GM21717 (cell line): ENCODE data around the gene CLDND1.
"Not testable (repeated sequence)": the region's sequence is repeated elsewhere in the genome, so short reads cannot be mapped to it uniquely, and the experiment has no call there.

Experiments
- ATAC-seq: cut with Tn5 transposase; IDR thresholded peaks from one replicate; pipeline ENCODE4 v1.9.1; 2021; ENCODE audit warnings: mild to moderate bottlenecking, moderate library complexity; ENCODE audit not compliant: unreplicated experiment

The CLDND1 gene

DNA sequence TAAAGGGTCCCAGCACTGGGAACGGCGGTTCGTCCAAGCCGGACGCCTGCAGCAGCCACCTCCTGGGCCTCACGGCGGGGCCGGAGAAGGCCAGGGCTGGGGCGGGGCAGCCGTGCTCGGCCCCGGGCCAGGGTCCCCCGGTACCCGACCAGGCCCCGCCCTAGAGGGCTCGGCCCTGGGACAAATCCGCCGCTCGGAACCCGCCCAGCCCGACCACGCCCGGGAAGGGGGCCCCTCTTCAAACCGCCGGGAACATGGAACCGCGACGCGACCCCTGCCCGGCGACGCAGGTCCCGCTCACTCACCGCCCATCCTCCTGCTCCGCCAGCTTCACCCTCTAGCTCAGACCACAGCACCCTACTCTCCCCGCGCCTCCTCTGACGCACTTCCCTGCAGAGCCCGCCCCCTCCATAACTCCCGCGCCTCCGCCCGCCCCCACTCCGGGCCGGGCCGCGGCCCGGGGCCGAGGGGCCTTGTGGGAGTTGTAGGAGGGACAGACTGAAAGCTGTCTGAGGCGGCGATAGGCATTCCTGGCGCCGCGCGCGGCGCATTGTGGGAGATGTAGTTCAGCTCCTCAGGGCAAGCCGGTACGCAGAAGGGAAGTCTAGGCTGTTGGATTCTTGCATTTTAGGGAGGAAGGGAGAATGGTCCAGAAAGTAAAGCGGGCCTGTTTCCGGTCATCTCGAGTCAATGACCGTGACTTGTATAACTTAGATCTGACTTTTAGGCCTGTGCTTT, at the start of gene CLDND1:
CLDND1 (minus strand) TSS at position 359 of the 738 bp plus-strand sequence. CDS start 1,478 bp downstream, outside the sequence.
- peak; percentile 89 for ATAC-seq

- no peak for ATAC-seq
Measured at GRCh38 chr3:98568402-98568801, 45.7 kb upstream of the CLDND1 start.

- no peak for ATAC-seq
Measured at GRCh38 chr3:98567666-98568270, 45.1 kb upstream of the CLDND1 start.

DNA sequence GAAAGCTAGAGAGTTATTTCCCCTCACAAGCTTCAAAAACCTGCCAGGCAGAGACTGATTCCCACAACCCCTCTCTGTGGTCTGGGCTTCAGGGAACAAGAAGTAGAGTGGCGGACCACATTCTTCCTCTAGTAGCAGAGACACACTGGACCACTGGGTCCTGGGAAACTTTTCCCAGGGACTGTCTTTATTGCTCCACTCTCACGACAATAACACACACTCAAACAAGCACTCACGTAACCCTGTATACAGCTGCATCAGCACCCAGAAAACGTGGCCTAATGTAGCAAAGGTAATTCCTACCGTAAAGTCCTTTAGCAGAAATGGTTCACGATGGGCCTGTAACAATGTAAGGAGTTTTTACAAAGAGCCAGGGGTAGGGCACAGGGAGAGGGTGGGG, 43.1 kb upstream of the CLDND1 start:
- no peak for ATAC-seq

DNA sequence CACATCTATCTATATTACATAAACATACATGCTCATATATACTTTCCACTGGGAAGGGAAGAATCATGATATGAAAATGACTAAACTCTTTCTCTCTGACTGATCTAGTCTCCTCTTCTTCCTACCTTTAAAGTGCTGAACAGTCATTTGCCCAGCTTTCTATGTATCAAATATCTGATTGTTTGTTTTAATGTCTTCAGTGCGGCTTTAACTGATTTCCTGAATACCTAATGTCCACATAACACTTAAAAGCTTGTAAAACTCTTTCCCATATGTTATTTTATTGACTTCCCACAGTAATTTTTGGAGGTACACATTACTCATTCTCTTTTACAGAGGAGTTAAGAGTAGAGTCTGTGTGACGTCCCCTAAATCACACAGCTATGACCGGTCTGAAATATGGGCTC, 42.5 kb upstream of the CLDND1 start:
- ATAC-seq, result peak; percentile 21

GRCh38 chr3:98564282-98565005, 41.7 kb upstream of the CLDND1 start:
- ATAC-seq, result no peak

GRCh38 chr3:98563661-98564281, 41.1 kb upstream of the CLDND1 start:
- ATAC-seq, result peak; percentile 56

DNA sequence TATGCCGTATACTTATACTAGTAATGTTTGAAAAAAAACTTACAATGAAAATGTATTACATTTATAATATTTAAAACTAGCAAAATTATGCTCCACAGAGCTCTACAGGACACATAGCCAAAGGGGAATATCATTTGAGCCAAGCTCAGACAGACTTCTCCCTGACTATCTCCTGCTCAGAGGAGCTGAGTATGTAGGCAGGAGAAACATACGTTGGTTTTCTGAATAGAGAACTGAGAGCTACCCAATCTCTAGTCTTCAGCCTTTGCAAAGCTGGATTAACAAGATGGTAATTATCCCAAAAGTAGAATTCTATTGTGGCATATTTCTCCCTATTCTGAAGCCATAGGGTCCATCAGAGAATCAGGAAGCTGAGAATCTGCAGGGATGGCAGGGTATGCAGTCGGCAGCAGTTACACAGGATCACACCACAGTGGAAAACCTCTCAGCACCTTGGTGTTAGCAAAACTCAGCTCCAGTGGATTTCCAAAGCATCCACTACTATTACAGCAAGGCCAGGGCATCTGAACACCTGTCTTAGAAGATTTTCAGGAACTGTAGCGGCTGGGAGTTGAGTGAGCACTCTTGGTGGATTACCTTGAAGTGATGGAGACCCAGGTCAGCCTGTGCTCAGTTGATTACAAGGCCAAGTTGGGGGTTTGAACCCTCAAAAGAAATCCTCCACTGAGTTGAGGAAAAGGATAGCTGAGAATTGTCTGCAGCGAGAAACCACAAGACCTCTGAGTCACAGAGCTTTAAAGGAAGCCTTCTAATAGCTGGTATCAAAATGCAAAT, 39.2 kb upstream of the CLDND1 start:
- peak; percentile 19 for ATAC-seq

- ATAC-seq, result no peak
Measured at GRCh38 chr3:98560911-98561310, 38.2 kb upstream of the CLDND1 start.

GRCh38 chr3:98559769-98560168, 37.1 kb upstream of the CLDND1 start:
- not testable (repeated sequence) for ATAC-seq

DNA sequence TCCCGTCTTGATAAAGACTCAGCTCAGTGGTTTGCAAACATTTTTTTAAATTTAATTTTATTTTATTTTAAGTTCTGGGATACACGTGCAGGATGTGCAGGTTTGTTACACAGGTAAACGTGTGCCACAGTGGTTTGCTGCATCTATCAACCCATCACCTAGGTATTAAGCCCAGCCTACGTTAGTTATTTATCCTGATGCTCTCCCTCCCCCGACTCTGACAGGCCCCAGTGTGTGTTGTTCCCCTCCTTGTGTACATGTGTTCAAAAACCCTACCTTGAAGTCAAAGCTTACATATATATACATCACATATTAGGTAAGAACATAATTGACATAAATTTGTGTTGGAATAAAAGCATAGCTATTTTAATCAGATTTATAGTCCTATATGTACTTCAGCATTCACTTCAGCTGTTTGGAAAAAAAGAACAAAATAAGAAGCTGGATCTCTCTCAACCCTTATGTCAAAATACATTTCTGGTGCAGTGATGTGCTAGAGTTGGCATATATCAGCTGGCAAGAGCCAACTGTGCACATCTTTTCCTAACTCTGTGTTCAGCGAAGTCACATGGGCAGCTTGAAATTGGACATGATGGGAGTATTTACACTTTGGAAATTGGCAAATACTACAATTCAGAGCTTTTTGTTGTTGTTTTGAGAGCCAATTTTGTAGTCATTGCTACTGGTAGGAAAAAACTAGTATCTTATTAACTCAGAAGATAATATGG, 35.6 kb upstream of the CLDND1 start:
- no peak for ATAC-seq

DNA sequence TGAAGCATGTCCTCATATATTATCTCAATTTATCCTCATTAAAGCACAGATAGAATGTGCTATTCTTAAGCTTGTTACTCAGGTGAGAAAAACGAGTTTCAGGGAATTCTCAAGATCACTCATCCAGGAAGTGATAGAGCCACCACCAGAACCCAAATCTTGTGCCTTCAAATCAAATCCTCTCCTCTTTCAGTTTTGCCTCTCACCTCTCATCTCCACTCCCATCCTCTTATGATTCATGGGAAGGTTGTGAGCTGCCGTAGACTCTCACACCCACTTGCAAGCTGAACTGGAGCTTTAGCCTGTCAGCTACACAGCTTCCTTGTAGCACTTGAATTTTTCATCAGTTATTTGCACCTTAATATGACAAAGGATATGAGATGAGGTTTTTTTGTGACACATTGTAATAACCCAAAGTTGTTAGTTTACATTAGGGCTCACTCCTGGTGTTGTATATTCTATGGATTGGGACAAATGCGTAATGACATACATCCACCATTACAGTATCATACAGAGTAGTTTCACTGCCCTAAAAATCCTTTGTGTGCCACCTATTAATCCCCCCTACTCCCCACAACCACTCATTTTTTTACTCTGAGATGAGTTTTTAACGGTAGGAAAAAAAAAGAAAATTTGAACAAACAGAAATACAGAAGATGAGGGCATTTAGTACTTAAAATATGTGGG, 34.8 kb upstream of the CLDND1 start:
- peak; percentile 28 for ATAC-seq

GRCh38 chr3:98556164-98557130, 33.7 kb upstream of the CLDND1 start:
- ATAC-seq, result peak; percentile 83

DNA sequence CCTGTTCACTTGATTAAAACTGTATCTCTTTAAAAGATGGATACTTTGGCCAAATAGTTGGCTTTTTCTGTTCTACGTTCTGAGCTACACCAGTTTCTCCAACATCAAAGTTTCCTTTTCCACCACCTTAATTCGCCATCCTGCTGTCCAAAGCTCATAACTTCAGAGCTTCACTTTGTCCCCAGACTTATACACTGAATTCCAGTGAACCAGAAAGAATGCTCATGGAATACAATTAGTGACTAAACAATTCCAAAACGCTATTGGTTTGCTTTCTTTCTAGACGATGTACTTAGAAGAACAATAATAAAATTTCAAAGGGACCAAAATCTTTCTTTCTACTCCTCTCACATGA, 32.3 kb upstream of the CLDND1 start:
- no peak for ATAC-seq

DNA sequence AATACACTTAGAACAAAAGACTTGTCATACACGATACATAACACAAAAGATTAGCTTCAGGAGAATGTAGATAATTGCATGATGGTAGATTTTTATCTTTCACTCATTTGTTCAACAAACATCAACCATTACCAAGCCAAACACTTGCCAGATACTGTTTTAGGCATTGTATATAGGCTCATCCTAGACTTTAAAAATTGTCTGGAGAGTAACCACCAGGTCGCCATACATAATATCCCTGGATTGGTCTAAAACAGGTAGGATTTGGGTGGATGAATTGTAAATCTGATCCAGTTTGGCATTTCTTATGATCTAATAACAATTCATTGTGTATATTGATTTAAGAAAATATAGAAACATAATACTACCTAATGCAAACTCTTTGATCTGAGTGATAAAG, 31.9 kb upstream of the CLDND1 start:
- ATAC-seq, result no peak

DNA sequence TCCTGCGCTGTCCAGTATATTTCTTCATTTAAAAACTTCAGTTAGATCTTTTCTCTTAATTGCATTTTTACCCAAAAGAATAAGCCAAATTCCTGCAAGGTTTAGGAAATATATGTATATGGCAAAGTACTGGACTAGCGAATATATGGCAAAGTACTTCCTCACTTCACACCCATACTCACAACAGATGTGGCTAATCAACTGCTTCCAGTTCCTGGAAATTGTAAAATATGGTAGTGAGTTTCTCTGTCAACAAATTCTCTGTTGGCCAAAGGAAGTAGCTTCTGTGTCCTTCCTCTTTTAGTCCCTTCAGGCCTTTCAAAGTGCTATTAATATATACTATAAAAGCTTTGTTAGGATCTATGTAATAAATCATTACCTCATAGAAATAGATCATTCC, 31.1 kb upstream of the CLDND1 start:
- ATAC-seq, result no peak

GRCh38 chr3:98553021-98553563, 30.4 kb upstream of the CLDND1 start:
- ATAC-seq, result no peak
